Gastrocnemius medialis (tissue), 4 donors: ENCODE measurements around the gene DENND1A. TPM values are rescaled to one million over a fixed set of nuclear protein-coding genes. Genes with fewer than 3 reads are reported as not detected.

Experiments
- ATAC-seq, 2 donors: fragments of 150-250 bp; one replicate each; pipeline ENCODE4 v1.9.1; 2016
- DNase-seq, 2 donors: peaks; one replicate each; pipeline ENCODE4 v3.0.0-alpha.2; 2019
- H3K27ac ChIP-seq, 4 donors: fragments of 200-600 bp; sonication (generic); 1 replicate in 1 of 4; 2 replicates in 3 of 4; pipeline ENCODE4 v1.5.1; 2016 to 2018; ENCODE audit warnings: mild to moderate bottlenecking in 2 of 4, moderate library complexity in 1 of 4
- H3K27me3 ChIP-seq, 3 donors: fragments of 200-600 bp; sonication (generic) in 2 of 3; 1 replicate in 1 of 3; 2 replicates in 2 of 3; pipeline versions ENCODE4 v1.5.1 to v1.6.0; 2016 to 2019; ENCODE audit warnings: mild to moderate bottlenecking in 1 of 3, moderate library complexity in 1 of 3
- H3K36me3 ChIP-seq, 2 donors: fragments of 200-600 bp; sonication (generic) in 1 of 2; one replicate each; pipeline ENCODE4 v1.5.1; 2017 to 2018
- H3K4me1 ChIP-seq, 2 donors: fragments of 200-600 bp; sonication (generic) in 1 of 2; one replicate each; pipeline ENCODE4 v1.5.1; 2016 to 2017; ENCODE audit warnings: mild to moderate bottlenecking in 2 of 2
- H3K4me3 ChIP-seq, 4 donors: fragments of 200-600 bp; sonication (generic) in 3 of 4; 1 replicate in 1 of 4; 2 replicates in 3 of 4; pipeline ENCODE4 v1.5.1; 2016 to 2019; ENCODE audit warnings: mild to moderate bottlenecking in 2 of 4
- H3K9me3 ChIP-seq, 3 donors: fragments of 200-600 bp; sonication (generic) in 2 of 3; 1 replicate in 1 of 3; 2 replicates in 2 of 3; pipeline ENCODE4 v1.5.1; 2016 to 2019
- POLR2A ChIP-seq, 2 donors: fragments of 450-650 bp; IDR thresholded peaks; one replicate each; pipeline ENCODE4 v1.6.1; 2017; ENCODE audit warnings: antibody characterized with exemption in 2 of 2, mild to moderate bottlenecking in 2 of 2, moderate library complexity in 2 of 2
- in situ Hi-C, 4 donors: fragments of 200-750 bp; cut with MboI; loops; one replicate each; pipeline versions ENCODE4 v1.15.0 to v1.8.0; 2017; ENCODE audit warnings: low sequenced_read_pairs in 4 of 4
- intact Hi-C: fragments of 100-400 bp; cut with DNase I; formaldehyde crosslinking; loops from one replicate; pipeline ENCODE4 v1.15.1; 2023; ENCODE audit warnings: low total_unique reads
- total RNA-seq, 4 donors: library from RNA; depleted of rRNA; stranded (reverse); fragments of >200 nt; gene quantifications; one replicate each; pipeline versions ENCODE4 v1.1.0 to v1.2.3, GENCODE V29; 2016
- TF ChIP-seq, protein P1 (sequence below), 5 experiments: fragments of 450-650 bp in 3 of 5; fragments of 200-600 bp in 2 of 5; sonication (generic) in 2 of 5; IDR thresholded peaks in 4 of 5; conservative IDR thresholded peaks in 1 of 5; 1 replicate in 4 of 5; 2 replicates in 1 of 5; pipeline ENCODE4 v1.5.1; 2016 to 2019; ENCODE audit warnings: antibody characterized with exemption in 5 of 5, mild to moderate bottlenecking in 3 of 5, moderate library complexity in 3 of 5

DENND1A gene
- total RNA-seq, 4 donors from 2014 or later = 14.1 to 24.6 (median 16.4) TPM

GRCh38 chr9:123922911-123923310 lies 7.0 kb downstream of the DENND1A start:
- no peaks in the 10 kb centered on the region for H3K36me3 ChIP-seq
- in situ Hi-C loops (no loop called here), intact Hi-C loops (loop anchor here (10.0 kb wide), 2 partner anchors 178 to 658 kb away; partner anchors contain the start of gene STRBP)
- H3K27ac ChIP-seq = no peak overlapping the region
- H3K9me3 ChIP-seq = no peaks in the 10 kb centered on the region
- H3K27me3 ChIP-seq = no peaks in the 10 kb centered on the region
- no peak overlapping the region for H3K4me3 ChIP-seq
- ATAC-seq (no peak), DNase-seq (no peak)
- TF ChIP-seq, protein P1, sequence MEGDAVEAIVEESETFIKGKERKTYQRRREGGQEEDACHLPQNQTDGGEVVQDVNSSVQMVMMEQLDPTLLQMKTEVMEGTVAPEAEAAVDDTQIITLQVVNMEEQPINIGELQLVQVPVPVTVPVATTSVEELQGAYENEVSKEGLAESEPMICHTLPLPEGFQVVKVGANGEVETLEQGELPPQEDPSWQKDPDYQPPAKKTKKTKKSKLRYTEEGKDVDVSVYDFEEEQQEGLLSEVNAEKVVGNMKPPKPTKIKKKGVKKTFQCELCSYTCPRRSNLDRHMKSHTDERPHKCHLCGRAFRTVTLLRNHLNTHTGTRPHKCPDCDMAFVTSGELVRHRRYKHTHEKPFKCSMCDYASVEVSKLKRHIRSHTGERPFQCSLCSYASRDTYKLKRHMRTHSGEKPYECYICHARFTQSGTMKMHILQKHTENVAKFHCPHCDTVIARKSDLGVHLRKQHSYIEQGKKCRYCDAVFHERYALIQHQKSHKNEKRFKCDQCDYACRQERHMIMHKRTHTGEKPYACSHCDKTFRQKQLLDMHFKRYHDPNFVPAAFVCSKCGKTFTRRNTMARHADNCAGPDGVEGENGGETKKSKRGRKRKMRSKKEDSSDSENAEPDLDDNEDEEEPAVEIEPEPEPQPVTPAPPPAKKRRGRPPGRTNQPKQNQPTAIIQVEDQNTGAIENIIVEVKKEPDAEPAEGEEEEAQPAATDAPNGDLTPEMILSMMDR (IDR thresholded peaks at IDR 0.05 in 4 of 5, conservative IDR thresholded peaks at IDR 0.05 in 1 of 5) = no peak
- TF ChIP-seq POLR2A (IDR thresholded peaks at IDR 0.05) = no peak
- peaks cover 12 to 13% of the 10 kb centered on the region in 2 donors for H3K4me1 ChIP-seq

GRCh38 chr9:123922431-123922830 lies 7.5 kb downstream of the DENND1A start:
- Histone ChIP-seq H3K36me3 (no peaks in the 10 kb centered on the region), H3K27ac (no peak overlapping the region)
- intact Hi-C loops = loop anchor here (10.0 kb wide), 2 partner anchors 178 to 658 kb away; partner anchors contain the start of gene STRBP

DNA sequence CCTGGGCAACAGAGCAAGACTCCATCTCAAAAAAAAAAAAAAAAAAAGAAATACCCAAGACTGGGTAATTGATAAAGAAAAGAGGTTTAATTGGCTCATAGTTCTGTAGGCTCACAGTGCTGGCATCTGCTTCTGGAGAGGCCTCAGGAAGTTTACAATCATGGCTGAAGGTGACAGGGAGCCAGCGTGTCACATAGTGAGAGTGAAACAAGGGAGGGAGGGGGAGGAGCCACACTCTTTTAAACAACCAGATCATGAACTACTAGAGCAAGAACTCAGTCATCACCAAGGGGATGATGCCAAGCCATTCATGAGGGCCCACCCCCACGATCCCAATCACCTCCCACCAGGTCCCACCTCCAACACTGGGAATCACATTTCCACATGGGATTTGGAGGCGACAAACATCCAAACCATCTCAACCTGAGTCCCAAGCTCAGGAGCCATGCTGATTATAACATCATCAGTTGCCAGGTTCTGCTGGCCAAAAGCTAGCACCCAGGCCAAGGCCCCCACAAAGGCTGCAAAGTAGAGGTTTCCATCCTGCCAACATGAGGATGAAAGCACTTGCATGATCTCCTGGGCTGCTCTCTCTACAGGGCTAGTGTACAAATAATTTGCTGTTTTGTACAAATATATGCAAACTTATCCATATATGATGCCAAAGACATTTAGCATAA lies 15.3 kb downstream of the DENND1A start:
- peaks cover 0 to 6% of the 10 kb centered on the region in 2 donors for H3K4me1 ChIP-seq
- H3K27ac ChIP-seq = no peak overlapping the region
- intact Hi-C loops (no loop called here), in situ Hi-C loops (no loop called here)
- peaks cover 0 to 6% (median 0%) of the 10 kb centered on the region in 3 donors for H3K9me3 ChIP-seq
- TF ChIP-seq, protein P1 (IDR thresholded peaks at IDR 0.05 in 4 of 5, conservative IDR thresholded peaks at IDR 0.05 in 1 of 5) = no peak
- no peak for TF ChIP-seq POLR2A (IDR thresholded peaks at IDR 0.05)
- no peak for ATAC-seq
- H3K27me3 ChIP-seq = no peaks in the 10 kb centered on the region
- no peaks in the 10 kb centered on the region for H3K36me3 ChIP-seq
- no peak for DNase-seq
- no peak overlapping the region for H3K4me3 ChIP-seq

More at GRCh38 chr9:123922431-123922830, 7.5 kb downstream of the DENND1A start:
- no peaks in the 10 kb centered on the region for H3K27me3 ChIP-seq
- DNase-seq = no peak
- ATAC-seq = no peak
- TF ChIP-seq, protein P1 (IDR thresholded peaks at IDR 0.05 in 4 of 5, conservative IDR thresholded peaks at IDR 0.05 in 1 of 5) = no peak
- TF ChIP-seq POLR2A (IDR thresholded peaks at IDR 0.05) = no peak
- H3K4me3 ChIP-seq = no peak overlapping the region
- in situ Hi-C loops = no loop called here
- H3K4me1 ChIP-seq = peaks cover 8% of the 10 kb centered on the region in 2 donors
- no peaks in the 10 kb centered on the region for H3K9me3 ChIP-seq

DNA sequence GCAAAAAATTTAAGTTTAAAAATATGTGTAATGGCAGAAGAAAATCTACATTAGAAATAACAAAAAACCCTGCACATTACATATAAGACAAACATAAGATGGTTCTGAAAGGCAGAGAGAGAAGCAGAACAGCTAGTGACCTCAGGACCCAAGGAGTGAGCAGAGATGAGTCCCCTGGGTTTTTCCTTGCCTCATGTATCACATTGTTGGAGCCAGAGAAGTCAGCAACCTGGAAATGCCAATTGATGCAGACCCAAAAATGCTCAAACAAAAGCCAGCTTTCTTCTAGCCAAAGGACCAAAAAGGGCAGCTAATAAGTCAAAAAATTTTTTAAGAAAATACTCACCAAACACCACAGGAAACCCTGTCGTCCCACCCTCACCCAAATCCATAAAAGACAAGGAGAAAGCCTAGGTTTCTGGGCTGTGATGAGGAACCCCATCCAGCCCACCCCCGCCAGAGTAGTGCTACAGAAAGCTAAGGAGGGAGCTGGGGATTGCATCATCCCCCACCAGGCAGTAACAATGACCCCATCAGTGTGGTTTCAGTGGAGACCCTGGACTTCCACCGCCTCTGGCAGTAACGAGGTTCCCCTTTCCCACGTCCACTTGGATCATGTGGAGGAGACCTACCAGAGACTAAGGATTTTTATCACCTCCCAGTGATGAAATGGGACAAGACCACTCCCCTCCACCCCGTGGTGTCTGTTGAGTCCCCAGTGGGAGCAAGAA lies 17.6 kb downstream of the DENND1A start:
- no peak for DNase-seq
- intact Hi-C loops (no loop called here), in situ Hi-C loops (no loop called here)
- H3K36me3 ChIP-seq = no peaks in the 10 kb centered on the region
- ATAC-seq = no peak
- H3K4me1 ChIP-seq = peaks cover 0 to 6% of the 10 kb centered on the region in 2 donors
- peaks cover 0 to 6% (median 0%) of the 10 kb centered on the region in 3 donors for H3K9me3 ChIP-seq
- TF ChIP-seq, protein P1 (IDR thresholded peaks at IDR 0.05 in 4 of 5, conservative IDR thresholded peaks at IDR 0.05 in 1 of 5) = no peak
- no peak for TF ChIP-seq POLR2A (IDR thresholded peaks at IDR 0.05)
- H3K27ac ChIP-seq = no peak overlapping the region
- no peak overlapping the region for H3K4me3 ChIP-seq
- no peaks in the 10 kb centered on the region for H3K27me3 ChIP-seq
